Urothelium cell line (cell line): ENCODE measurements around the gene PTX3.

Source experiments
- DNase-seq: peaks from one replicate; pipeline ENCODE4 v3.0.0; 2011; ENCODE audit warnings: low spot score, mixed read lengths
- FAIRE-seq: peaks from 2 replicates; lab custom pipeline; 2011; peaks lifted over from hg19 to GRCh38; lab: Jason Lieb, UNC

PTX3 gene

DNA sequence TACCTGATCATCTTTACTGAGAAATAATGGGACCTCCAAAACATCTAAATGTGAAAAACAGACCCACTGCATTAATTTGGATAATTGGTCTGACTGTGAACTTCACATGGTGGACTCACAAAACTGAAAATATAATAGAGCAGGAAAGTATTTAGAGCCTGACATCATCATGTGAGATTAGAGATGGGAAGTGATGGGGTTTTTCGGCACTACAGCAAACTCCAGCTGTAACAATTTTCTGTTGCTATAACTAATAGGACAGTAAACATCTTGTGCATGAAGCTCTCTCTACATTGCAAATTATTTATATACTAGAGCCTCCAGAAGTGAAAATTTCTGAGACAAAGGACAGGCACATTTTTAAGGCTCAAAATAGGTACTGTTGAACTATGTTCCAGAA, 34.4 kb downstream of the PTX3 start:
- FAIRE-seq: no peak
- no peak for DNase-seq

- DNase-seq: no peak
- FAIRE-seq: no peak
Measured at GRCh38 chr3:157472648-157473047, 36.0 kb downstream of the PTX3 start.

GRCh38 chr3:157475921-157476414, 39.3 kb downstream of the PTX3 start:
- DNase-seq (no peak), FAIRE-seq (no peak)

GRCh38 chr3:157477441-157477840, 40.8 kb downstream of the PTX3 start:
- DNase-seq (no peak), FAIRE-seq (no peak)

GRCh38 chr3:157479464-157480243, 43.0 kb downstream of the PTX3 start:
- DNase-seq: no peak
- no peak for FAIRE-seq

DNA sequence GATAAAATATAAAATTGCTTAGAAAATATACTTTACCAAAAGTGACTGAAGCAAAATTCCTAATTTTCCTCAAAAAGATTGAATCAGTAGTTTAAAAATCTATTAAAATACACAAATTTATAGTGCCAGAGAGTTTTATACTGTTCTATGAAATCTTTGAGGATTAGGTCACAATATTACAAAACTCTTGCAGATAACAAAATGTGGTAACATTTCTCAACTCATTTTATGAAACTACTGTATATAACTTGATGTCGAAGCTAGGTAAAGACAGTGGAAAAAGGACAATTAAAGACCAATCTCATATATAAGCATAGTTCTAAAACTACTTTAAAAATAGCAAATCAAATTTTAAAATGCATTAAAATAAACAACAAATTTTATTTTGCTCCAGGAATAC, 50.7 kb downstream of the PTX3 start:
- DNase-seq (no peak), FAIRE-seq (no peak)

DNA sequence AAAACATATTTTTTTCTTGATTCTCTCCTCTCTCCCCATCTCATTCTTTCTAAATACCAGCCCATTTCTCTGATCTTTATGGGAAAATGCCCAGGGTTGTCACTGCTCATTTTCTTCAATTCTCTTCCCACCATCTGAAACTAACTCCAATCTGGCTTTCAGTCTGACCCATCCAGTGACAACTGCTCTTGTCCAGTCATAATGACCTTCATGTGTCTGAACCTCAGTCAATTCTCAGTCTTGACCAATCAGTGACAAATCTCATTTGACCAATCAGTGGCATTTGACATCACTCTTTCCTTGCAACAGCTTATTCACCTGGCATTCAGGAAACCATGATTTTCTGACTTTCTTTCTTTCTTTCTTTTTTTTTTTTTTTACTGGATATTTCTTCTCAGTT, 51.5 kb downstream of the PTX3 start:
- no peak for FAIRE-seq
- no peak for DNase-seq

- DNase-seq (no peak), FAIRE-seq (no peak)
Measured at GRCh38 chr3:157491136-157491535, 54.5 kb downstream of the PTX3 start.
